NCI-H2196 treated with DMSO at 0.1 percent for 48 hours (cell line): Measurements from ENCODE around the gene WDR37.
"Not testable (repeated sequence)": the region's sequence is repeated elsewhere in the genome, so short reads cannot be mapped to it uniquely, and the experiment has no call there.

ENCODE experiments used
- DNase-seq: peaks from one replicate; lab custom pipeline; 2025; ENCODE audit not compliant: unreplicated experiment; lab: John Stamatoyannopoulos, UW

Gene WDR37

DNA sequence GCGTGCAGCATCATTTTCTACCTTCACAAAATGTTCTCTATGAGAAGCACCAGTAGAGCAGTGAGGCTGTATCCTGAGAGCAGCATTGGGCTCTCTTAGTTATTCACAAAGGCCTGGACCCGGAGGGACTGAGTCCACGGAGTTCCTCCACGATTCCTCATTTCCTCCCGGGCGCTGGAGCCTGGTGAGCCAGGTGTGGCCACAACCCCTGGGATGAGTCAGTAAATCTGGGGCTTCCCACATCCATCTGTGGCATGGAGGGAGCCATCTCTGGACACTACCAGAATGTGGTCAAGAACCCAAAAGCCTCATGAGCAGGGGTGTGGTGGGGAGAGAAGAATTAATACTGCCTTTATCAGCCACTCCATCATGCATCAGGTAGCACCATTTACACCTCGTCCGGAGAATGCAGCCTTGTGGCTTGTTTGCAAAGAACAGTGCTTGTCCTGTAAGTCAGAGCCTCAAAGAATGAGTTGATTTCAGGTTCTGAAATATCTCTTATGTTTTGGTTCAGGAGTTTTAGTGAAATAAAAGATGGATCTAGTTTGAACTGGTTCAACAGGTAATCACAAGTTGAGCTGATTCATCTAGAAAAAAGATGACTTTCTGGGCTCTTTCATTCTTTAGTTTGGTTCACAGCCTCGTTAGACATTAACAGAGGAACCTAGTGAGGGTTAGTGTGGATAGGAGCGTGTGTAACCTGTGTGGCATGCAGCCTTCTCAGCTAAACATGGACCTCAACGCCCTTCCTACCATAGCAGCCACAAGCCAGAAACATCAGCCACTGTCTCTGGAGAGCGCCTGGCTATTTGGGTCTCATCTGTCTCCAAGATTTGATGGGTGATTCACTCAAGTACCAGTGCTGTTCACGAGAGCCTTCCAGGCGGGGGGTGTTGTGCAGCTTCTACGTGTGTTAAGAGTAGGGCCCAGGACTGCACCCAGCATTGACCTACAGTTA is 95.2 kb downstream of the WDR37 start:
- no peak for DNase-seq

DNA sequence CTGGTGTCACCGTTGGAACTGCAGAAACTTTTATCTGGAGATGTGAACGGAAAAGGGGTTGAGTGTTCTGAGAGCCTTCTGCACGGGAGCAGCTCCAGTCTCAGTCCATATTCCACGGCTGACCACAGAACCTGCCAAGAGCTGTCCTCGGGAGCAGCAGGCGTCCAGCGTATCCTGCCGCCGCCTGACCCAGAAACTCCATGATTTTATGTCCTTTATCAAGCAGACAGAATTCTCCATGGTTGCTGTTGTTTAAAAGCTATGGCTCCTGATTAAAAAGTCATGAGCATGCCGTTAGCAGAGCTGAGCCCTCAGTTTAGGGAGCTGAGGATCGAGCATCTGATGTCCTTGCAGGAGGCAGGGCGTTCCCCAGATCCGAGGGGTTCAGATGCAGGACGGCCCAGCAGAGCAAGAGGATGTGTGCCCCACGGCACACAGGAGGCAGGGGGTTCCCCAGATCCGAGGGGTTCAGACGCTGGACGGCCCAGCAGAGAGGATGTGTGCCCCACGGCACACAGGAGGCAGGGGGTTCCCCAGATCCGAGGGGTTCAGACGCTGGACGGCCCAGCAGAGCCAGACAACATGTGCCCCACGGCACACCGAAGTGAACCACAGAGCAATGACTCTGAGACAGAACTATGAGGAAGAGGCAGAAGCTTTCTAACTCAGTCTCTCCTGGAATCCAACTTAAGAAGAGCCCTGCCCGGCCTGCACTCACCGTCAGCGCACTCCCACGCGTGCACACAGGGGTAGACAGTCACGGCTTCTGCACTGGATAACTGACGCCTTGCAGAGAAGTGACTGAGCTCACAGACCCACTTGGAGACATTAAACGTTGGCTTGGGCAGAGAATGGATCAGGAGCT is 96.4 kb downstream of the WDR37 start:
- DNase-seq, result no peak

DNA sequence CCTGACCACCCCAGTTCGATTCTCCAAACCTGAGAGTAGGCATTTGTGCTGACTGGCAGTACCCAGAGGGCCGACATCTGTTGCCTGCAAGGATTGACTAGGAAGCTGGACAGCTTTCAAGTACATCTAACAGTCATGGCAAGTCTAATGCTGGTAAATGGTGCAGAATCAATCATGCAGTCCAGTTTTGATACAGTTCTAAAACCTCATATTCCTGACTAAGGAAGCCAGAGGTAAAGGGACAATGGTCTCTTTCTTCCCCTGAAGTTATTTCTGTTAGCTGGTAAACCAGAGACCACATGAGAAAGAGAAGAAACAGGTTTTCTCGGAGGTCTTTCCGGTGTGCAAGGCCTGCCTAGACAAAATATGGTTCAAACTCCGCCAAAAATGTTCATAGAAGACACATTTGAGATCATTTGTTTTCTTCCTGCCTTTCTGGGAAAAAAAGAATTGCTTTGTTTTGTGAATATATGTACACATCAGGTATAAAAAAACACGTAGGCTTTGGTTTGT is 97.1 kb downstream of the WDR37 start:
- no peak for DNase-seq

DNA sequence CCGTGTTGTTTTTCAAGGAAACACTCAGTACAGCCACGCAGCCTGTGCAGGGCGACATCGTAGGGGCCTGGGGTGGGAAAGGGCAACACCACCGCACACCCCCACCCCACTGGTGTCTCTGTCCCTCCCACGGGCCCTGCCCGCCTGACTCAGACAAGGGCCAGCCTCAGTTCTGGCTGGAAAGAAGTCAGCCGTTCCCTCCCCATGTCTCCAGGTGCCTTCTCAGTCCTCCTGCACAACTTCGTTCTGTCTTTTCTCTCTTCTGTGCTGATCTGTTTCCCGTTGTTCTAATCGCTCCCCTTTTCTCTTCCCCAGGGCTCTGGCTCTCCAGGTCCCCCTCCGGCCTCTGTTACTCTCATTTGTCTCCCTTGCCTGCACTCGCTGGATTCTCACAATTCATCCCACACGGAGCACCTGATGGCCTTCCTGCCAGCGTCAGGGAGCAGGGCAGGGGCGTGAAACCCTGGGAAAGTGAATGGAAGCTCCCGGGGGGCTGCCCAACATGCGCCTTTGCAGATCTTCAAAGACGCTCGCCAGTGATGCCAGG is 97.7 kb downstream of the WDR37 start:
- DNase-seq, result no peak

DNA sequence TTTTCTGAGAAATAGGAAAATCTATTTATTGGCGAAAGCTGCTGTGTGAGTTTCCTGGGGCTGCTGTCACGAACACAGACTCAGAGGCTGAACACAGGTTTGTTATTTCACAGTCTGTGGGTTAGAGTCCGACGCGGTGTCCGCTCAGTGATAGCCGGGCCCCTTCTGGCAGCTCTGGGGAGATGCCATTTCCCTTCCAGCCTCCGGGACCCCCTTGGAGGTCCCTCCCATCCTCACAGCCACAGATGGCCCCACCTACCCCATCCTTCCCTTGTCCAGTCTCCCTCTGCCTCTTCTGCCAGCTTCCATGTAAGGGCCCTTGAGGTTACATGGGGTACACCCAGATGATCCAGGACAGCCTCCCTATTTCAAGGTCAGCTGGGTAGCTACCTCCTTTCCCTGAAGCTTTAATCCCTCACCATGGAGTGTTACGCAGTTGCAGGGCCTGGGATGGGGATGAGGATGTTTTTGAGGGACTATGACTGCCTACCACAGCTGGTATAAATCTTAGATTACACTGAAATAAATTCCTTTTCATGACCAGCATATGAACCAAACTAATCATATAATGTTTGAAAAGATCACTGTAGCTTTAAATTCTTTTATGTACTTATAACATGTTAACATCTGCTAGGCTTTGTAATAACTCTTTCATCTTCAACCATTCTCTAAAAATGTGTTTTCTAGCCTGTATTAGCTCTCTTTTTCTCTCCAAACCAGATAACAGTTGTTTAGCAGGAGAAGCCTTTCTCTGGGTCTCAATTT is 98.5 kb downstream of the WDR37 start:
- DNase-seq, result no peak

DNA sequence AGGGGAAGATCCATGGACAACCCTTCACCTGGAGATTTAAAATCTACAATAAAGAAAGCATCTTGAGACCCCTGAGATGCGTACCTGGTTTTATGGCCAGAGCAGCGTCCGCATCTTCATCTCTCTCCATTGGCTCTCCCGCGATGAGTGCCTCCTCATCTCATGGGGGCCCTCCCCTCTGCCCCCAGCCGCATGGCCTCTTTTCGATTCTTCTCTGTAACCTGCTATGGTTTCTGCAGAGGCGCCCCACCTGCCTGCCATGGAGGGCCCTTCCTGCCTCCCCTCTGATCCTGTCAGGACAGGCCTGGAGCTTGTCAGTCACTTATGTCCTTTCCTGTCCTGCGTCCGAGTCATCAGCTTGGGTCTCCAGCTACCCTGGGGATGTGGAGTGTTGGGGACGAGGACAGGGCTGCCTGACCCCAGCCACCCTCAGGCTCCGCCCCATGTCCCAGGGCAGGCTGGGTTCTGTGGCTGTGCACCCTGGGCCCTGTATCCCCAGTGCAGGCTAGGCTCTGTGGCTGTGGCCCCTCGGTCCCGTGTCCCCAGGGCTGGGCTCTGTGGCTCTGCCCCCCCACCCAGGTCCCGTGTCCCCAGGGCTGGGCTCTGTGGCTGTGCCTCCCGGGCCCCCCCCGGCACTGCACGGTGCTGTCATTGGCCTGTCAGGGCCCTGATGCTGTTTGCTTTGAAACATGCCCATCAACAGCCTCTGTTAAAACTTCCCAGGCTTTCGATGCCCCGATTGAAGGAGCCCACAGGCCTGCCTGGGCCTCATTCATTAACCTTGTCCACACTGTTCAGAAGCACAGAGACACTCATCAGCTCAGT is 99.8 kb downstream of the WDR37 start:
- DNase-seq, result no peak

DNA sequence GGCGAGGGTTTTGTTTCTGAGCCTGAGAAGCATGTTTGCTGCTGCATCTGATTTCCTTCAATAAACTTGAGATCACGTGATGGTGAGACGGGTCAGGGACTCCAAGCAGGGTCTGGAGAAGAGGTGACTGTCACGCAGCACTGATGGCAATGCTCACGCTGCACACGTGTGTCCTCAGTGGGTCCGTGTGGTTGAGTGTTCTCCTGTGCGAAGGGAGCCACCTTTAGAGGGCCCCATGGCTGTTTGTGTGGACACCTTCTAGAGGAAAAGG is 100.4 kb downstream of the WDR37 start:
- no peak for DNase-seq

DNA sequence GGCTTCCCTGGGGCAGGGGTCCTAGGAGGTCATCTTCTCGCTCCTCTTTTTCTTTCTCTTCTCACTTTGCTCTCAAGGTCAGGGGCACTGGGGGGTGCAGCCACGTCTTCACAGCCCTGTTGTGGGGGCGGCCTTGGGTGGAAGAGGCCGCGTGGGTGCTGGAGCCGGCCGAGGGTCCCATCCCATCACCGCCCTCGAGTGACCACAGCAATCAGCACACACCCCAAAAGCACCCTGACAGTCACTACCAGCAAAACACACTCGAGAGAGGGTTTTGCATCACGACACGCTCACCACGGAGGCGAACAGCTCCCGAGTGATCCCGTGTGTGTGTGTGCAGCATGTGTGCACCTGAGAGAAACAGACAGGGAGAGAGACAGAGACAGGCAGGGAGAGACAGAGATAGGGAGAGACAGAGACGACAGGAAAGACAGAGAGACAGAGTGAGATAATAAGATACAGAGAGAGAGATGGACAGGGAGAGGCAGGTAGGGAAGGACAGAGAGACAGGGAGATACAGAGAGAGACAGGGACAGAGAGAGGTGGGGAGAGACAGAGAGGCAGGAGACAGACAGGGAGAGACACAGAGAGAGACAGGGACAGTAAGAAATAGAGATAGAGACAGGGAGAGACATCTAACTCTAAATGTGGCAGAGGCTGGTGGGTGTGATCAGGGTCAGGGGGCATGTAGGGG is 100.9 kb downstream of the WDR37 start:
- no peak for DNase-seq

DNA sequence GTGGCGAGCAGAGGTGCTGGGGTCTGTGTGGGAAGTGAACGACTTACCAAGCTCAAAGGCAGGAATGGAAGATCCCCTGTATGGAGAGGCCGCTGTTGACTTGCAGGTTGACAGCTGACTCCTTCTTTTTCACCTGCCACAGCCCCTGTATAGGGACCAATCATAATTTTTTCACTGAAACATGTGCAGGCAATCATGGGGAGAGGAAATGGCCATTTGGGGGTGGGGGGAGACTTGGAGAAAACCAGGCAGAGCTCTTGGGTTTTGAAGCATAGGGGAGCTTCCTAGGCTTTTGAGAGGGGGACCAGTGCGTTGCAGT is 101.4 kb downstream of the WDR37 start:
- DNase-seq, result no peak

DNA sequence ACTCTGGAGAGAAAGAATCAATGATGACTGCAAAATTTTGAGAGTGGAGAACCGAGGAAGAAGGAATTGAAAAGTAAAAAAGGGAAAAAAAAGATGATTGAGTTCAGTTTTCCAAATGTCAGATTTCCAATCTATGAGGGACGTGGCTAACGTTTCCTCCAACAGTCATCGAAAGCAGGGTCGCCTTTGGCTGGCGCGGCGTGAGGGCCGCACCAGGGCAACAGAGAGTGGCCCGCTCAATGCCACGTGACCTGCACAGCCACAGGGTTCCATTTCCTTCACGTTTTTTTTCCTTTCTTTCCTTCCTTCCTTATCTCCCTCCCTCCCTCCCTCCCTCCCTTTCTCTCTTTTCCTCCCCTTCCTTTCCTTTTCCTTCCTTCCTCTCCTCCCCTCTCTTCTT is 101.9 kb downstream of the WDR37 start:
- no peak for DNase-seq

DNA sequence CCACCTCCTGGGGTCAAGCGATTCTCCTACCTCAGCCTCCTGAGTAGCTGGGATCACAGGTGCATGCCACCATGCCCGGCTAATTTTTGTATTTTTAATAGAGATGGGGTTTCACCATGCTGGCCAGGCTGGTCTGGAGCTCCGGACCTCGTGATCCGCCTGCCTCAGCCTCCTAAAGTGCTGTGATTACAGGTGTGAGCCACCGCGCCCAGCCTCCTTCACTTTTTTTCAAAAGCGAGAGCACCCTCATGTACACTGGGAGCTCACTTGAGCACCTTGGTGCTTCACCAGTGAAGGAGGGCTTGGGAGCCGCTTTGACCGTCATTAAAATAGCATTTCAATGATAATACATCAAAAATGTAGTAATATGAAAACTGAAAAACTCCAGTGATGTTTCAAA is 102.4 kb downstream of the WDR37 start:
- DNase-seq, result not testable (repeated sequence)

DNA sequence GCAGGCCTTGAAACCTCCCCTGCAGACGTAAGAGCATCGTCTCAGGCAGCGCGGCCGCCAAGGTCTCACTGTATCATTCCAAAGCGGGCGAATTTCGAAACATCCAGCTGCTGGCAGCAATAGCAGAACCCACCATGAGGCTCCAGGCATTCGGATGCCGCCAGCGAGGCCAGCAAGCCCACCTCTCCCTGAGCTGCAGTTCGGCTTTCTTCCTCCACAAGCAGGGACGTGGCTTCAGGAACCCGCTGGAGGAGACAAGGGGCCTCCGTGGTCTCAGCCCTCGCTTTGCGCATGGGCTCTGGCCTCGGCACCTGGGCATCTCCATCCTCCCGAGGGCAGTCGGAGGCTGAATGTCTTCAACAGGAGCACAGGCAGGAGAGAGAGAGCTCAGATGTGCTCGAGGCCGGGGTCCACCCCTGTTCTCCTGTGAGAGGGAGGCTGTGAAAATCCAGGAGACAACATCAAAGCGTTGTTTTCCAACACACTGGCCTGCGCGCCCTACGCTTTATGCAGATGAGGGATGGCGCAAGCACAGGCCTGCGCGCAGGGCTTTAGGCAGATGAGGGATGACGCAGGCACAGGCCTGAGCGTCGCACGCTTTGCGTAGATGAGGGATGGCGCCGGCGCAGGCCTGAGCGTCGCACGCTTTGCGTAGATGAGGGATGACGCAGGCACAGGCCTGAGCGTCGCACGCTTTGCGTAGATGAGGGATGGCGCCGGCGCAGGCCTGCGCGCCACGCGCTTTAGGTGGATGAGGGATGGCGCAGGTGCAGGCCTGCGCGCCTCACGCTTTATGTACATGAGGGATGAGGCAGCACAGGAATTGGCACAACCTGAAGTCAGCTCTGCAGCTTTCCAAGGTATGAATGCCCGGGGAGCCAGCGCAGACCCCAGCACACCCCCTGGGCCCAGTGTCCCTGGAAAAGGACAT is 103.2 kb downstream of the WDR37 start:
- DNase-seq, result no peak

DNA sequence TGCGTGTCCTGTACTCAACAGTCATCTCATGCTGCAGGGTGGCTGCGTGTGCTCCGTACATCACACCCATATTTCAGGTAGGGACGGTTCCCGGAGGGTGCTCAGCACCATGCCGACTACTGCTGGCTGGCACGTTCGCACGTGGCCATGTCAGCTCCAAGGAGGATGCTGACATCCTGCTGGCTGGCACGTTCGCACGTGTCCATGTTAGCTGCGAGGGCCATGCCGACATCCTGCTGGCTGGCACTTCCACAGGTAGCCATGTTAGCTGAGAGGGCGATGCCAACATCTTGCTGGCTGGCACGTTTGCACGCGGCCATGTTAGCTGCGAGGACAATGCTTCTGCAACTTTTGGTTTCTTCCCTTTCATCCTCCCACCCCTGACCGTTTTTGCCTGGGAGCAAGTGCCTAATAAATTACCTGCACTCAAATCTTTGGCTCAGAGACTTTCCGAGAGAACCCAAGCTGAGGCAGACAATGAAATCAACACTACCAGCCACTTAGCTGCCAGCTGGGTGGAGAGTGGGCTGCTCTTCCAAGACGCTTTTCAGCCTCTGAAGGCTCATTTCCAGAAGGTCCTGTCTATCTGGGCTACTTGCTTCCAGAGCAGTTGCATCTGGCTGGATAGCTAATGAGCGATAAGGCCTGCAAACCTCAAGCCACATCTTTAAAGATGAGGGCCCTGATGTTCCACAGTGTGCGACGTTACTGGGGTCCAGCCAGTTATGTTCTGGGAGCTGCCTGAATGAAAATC is 104.6 kb downstream of the WDR37 start:
- no peak for DNase-seq

DNA sequence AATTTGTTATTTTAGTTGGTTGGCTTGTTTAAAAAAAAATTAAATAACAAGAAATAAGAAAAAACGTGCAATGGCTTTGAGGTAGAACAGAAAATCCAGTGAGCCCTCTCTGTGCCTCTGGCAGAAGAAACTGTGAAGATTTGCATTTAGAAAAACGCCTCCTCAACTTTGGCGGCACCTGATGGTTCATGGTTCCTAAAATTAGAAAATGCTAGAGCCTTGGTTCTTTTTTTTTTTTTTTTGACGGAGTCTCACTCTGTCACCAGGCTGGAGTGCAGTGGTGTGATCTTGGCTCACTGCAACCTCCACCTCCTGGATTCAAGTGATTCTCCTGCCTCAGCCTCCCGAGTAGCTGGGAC is 105.1 kb downstream of the WDR37 start:
- DNase-seq, result not testable (repeated sequence)

DNA sequence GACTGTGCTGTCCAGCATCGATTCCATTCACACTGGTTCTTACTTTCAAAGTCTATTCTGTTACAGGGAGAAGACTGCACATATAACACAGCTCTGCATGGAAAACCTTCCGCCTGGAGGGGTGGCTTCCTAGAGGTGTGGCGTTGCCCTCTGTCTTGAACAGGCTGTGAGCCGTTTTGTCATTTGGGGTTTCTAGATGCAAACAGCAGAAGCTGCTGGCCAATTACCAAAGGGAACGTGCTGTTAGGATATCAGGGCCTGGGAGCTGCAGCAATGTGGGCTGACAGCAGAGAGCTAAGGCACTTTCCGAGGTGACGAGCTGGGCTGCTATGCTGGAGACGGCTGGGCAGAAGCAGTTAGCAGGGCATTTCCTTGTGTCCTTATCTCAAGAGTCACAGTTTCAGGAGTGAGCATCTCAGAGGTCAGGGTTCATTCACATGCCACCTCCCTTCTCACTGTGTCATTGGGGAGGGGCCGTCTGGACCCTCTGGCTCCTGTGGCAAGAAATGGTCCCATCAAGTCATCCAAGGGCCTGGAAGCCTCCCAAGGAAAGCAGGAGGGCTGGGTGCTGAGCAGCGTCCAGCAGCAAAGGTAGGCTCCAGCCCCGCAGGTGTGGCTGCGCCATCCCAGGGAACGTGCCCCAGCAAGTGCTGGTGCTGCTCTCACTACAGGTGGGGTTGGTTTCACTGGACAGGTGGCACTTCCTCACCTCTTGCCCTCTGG is 106.5 kb downstream of the WDR37 start:
- DNase-seq, result no peak

DNA sequence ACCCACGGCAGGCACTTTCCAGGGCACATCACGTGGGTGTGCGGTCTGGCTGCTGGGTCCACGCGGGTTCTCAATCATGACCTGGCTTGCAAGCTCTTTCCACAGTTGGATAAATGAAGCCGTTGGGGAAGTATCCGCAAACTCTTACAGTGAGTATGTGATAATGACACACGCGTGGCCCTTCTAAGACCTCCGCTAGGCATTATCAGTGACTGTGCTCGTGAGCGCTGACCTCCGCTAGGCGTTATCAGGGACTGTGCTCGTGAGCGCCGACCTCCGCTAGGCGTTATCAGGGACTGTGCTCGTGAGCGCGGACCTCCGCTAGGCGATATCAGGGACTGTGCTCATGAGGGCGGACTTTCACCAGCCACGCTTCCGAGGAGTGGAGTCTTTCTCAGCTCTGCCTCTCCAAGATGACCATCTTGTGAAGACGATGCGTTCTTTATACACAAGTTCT is 107.0 kb downstream of the WDR37 start:
- no peak for DNase-seq

DNA sequence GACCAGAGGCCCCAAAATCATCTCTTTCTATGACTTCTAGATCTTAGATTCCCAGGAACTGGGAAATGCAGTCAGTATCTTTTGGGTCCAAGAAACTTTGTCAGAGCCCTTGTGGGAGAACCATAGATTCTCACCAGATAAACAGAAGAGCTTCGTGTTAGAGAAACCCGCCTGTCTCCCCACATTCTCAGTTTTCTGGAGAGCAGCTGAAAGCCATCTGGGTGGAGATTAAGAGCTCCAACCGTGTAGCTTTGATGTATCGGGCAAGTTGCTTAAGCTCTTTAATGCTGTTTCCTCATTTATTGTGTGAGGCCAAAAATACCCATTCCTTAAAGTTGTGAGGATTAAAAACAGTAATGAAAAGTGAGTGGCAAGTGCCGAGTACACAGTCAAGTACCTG is 107.6 kb downstream of the WDR37 start:
- no peak for DNase-seq
